AG09319 (cell line): Measurements from ENCODE around the gene FFAR1.
"Not testable (repeated sequence)": the region's sequence is repeated elsewhere in the genome, so short reads cannot be mapped to it uniquely, and the experiment has no call there.

Experiments used
- DNase-seq: peaks from one replicate; pipeline ENCODE4 v3.0.0-alpha.2; 2010; ENCODE audit warnings: low read depth; ENCODE audit errors: extremely low read depth
- CTCF ChIP-seq: IDR thresholded peaks from 2 replicates; pipeline ENCODE4 v1.5.1; 2011; ENCODE audit warnings: low read depth, mild to moderate bottlenecking, inconsistent platforms, low read length, moderate library complexity

FFAR1 gene

GRCh38 chr19:35357867-35358573 is 10.3 kb downstream of the FFAR1 start, which contains the start of gene FFAR3:
TSS of gene FFAR3 (plus strand) at chr19:35358460. CDS start at chr19:35358891, 431 bp downstream.
- no peak for TF ChIP-seq CTCF
- no peak for DNase-seq

GRCh38 chr19:35358834-35359233 is 11.1 kb downstream of the FFAR1 start:
- DNase-seq = not testable (repeated sequence)

GRCh38 chr19:35359395-35359794 is 11.7 kb downstream of the FFAR1 start:
- not testable (repeated sequence) for DNase-seq

GRCh38 chr19:35360081-35360480 is 12.4 kb downstream of the FFAR1 start:
- DNase-seq = not testable (repeated sequence)

- no peak for TF ChIP-seq CTCF
- no peak for DNase-seq
Measured at GRCh38 chr19:35360880-35361420, 13.2 kb downstream of the FFAR1 start.

- no peak for DNase-seq
Measured at GRCh38 chr19:35362261-35363000, 14.7 kb downstream of the FFAR1 start.

GRCh38 chr19:35363001-35363590 is 15.4 kb downstream of the FFAR1 start:
- no peak for DNase-seq

More at GRCh38 chr19:35362261-35363000, 14.7 kb downstream of the FFAR1 start:
- no peak for TF ChIP-seq CTCF

GRCh38 chr19:35363711-35364425 is 16.2 kb downstream of the FFAR1 start:
- no peak for DNase-seq
- TF ChIP-seq CTCF = no peak

More at GRCh38 chr19:35363001-35363590, 15.4 kb downstream of the FFAR1 start:
- no peak for TF ChIP-seq CTCF
